Measurements from ENCODE around the gene CARS1. TPM values are rescaled to one million over a fixed set of nuclear protein-coding genes. Genes with fewer than 3 reads are reported as not detected.

Gene CARS1
- total and polyA plus RNA-seq, 2 of the 8 experiments (the other 6 are each of a cell fraction or from before 2014, with no cell fraction given), result 44.1 to 100 TPM

- no peak overlapping the region for H2AK5ac ChIP-seq (ENCODE audit: low read depth, low read length)
- no peaks in the 10 kb centered on the region for H3K36me3 ChIP-seq (ENCODE audit: control insufficient read depth in 2 of 4, insufficient read depth in 4 of 4, low read length in 3 of 4)
- H2BK20ac ChIP-seq (ENCODE audit: low read length), result no peak overlapping the region
- H4K8ac ChIP-seq (ENCODE audit: extremely low read depth, insufficient read depth, low read length), result no peak overlapping the region
- 89% methylated on average over 25 of the region's 36 CpGs; no CpG with 5 or more reads in 1 of the 2 experiments for WGBS, 2 experiments (ENCODE audit: extremely low coverage in 1 of 2, insufficient coverage in 1 of 2, insufficient read length in 1 of 2, insufficient replicate concordance in 2 of 2, low coverage in 1 of 2, low lambda C conversion rate in 2 of 2, missing lambda C conversion rate in 1 of 2)
- no peaks in the 10 kb centered on the region for H3K9me3 ChIP-seq (ENCODE audit: insufficient read depth in 2 of 2, low read depth in 1 of 2, low read length in 1 of 2)
- peak overlapping the region; percentile 78; the same call in 1 of the 2 replicates for H3K18ac ChIP-seq (ENCODE audit: extremely low read depth, low read length)
- H2BK15ac ChIP-seq (ENCODE audit: low read length), result peak overlapping the region; percentile 81; the same call in 1 of the 2 replicates
- H3K4me3 ChIP-seq (ENCODE audit: extremely low read depth in 1 of 4, insufficient read depth in 2 of 4, low read depth in 3 of 4, low read length in 4 of 4), result no peak overlapping the region
- FAIRE-seq (no peak), DNase-seq (ENCODE audit: low read depth in 1 of 2, low spot score in 2 of 2) (no peak)
- H2BK12ac ChIP-seq (ENCODE audit: low read depth, low read length), result peak overlapping the region; percentile 68; the same call in 1 of the 2 replicates
- no peak overlapping the region for H3K14ac ChIP-seq (ENCODE audit: insufficient read length)
- no peak overlapping the region for H2BK120ac ChIP-seq (replicated peaks; ENCODE audit: low read depth, low read length)
- no peaks in the 10 kb centered on the region for H3K79me2 ChIP-seq (ENCODE audit: control insufficient read depth in 1 of 2, insufficient read depth in 2 of 2, low read length in 2 of 2)
- no peak overlapping the region for H2AFZ ChIP-seq (ENCODE audit: low read length)
- no peak overlapping the region for H4K5ac ChIP-seq (ENCODE audit: insufficient read length, low read depth, low read length)
- no peaks in the 10 kb centered on the region for H3K27me3 ChIP-seq (replicated peaks in 1 of 4; ENCODE audit: control insufficient read depth in 3 of 4, extremely low read depth in 1 of 4, insufficient read depth in 3 of 4, low read length in 3 of 4)
- no peaks in the 10 kb centered on the region for H3K23me2 ChIP-seq (ENCODE audit: low read depth, low read length)
- POLR2A ChIA-PET (ENCODE audit: partially characterized antibody), result interaction anchor here (1.1 to 1.4 kb wide), 4 partner anchors 9 to 59 kb away, joined by 3 to 4 read pairs (median 3); partner anchors contain the start of gene CARS1
- H3K23ac ChIP-seq (ENCODE audit: insufficient read length), result no peak overlapping the region
- CTCF ChIA-PET (ENCODE audit: partially characterized antibody), result interaction anchor here (0.6 to 13.7 kb wide), 16 partner anchors 9 to 341 kb away, joined by 3 to 434 read pairs (median 4); no protein-coding TSS in a partner anchor
- peak overlapping the region; percentile 61 for H4K91ac ChIP-seq (replicated peaks; ENCODE audit: insufficient read length, low read length)
- peaks cover 0 to 2% of the 10 kb centered on the region in 2 experiments for H4K20me1 ChIP-seq (replicated peaks in 1 of 2; ENCODE audit: control insufficient read depth in 1 of 2, insufficient read depth in 2 of 2, low read length in 2 of 2)
- H3K4me1 ChIP-seq (replicated peaks in 1 of 4; ENCODE audit: control insufficient read depth in 3 of 4, insufficient read depth in 4 of 4, low read length in 3 of 4), result peaks cover 0 to 20% (median 6%) of the 10 kb centered on the region in 4 experiments; a peak in 5 of 7 replicates
- H2BK5ac ChIP-seq (ENCODE audit: low read depth, low read length), result peak overlapping the region; percentile 35; the same call in 1 of the 2 replicates
- H3K4me2 ChIP-seq (ENCODE audit: insufficient read depth in 1 of 2, low read depth in 2 of 2, low read length in 2 of 2), result no peak overlapping the region
- H3K79me1 ChIP-seq (ENCODE audit: low read depth, low read length), result no peaks in the 10 kb centered on the region
- TF ChIP-seq MAX (IDR thresholded peaks at IDR 0.05) (peak; percentile 50; the same call in 1 of the 2 replicates), RAD21 (IDR thresholded peaks at IDR 0.05 in 1 of 2, conservative IDR thresholded peaks at IDR 0.05 in 1 of 2; ENCODE audit: low read depth in 2 of 2, low read length in 2 of 2) (peak in 1 of 2 experiments; percentile 17; a peak in 1 of 4 replicates), SRF (IDR thresholded peaks at IDR 0.05; ENCODE audit: low read depth, low read length) (no peak), USF2 (IDR thresholded peaks at IDR 0.05; ENCODE audit: low read length) (peak; percentile 52; the same call in 1 of the 2 replicates)
- H3K4ac ChIP-seq (replicated peaks; ENCODE audit: insufficient read length, low read depth, low read length), result no peak overlapping the region
- H3K56ac ChIP-seq (replicated peaks; ENCODE audit: insufficient read length, low read depth, low read length), result no peak overlapping the region
- H3K9ac ChIP-seq (replicated peaks in 1 of 4; ENCODE audit: extremely low read depth in 1 of 4, low read depth in 3 of 4, low read length in 3 of 4), result no peak overlapping the region
- 0 out of 2 replicates have a peak overlapping the region, but pooled peaks have one; percentile 42 for H3K27ac ChIP-seq (ENCODE audit: low read depth, low read length)
Measured at GRCh38 chr11:3093281-3094191, 36.3 kb upstream of the CARS1 start.
